ENCODE measurements around the gene FOXD2. TPM values are rescaled to one million over a fixed set of nuclear protein-coding genes. Genes with fewer than 3 reads are reported as not detected.

Gene FOXD2
- polyA plus RNA-seq, 3 donors: 0.03 to 0.11 TPM; not detected in 1

GRCh38 chr1:47483651-47484050, 45.8 kb downstream of the FOXD2 start:
- Histone ChIP-seq H4K20me1 (ENCODE audit: insufficient read depth, low read length) (no peaks in the 10 kb centered on the region), H3K9ac (ENCODE audit: insufficient read depth, low read length, poor library complexity, severe bottlenecking) (no peak overlapping the region), H3K27ac (ENCODE audit: low read depth in 1 of 2, low read length in 2 of 2) (no peak overlapping the region), H3K36me3 (replicated peaks in 1 of 2; ENCODE audit: control insufficient read depth in 1 of 2, insufficient read depth in 2 of 2, low read length in 2 of 2) (no peaks in the 10 kb centered on the region), H3K79me2 (ENCODE audit: insufficient read depth, low read length) (no peaks in the 10 kb centered on the region), H3K27me3 (ENCODE audit: control insufficient read depth in 2 of 2, insufficient read depth in 2 of 2, low read length in 2 of 2) (no peaks in the 10 kb centered on the region), H3K4me1 (ENCODE audit: control insufficient read depth in 1 of 2, insufficient read depth in 2 of 2, low read length in 2 of 2) (no peaks in the 10 kb centered on the region), H2AFZ (ENCODE audit: insufficient read depth, low read depth, low read length, poor library complexity, severe bottlenecking) (no peak overlapping the region), H3K9me3 (replicated peaks in 1 of 2; ENCODE audit: control insufficient read depth in 1 of 2, insufficient read depth in 1 of 2, low read length in 2 of 2) (no peaks in the 10 kb centered on the region), H3K4me3 (replicated peaks in 1 of 3; ENCODE audit: low read depth in 2 of 3, low read length in 3 of 3) (no peak overlapping the region), H3K4me2 (replicated peaks; ENCODE audit: extremely low read depth, low read length, poor library complexity, severe bottlenecking) (no peak overlapping the region)
- Mint-ChIP-seq H3K4me1 (peaks cover 6% of the 10 kb centered on the region), H3K27me3 (ENCODE audit: low read depth in 3 of 3) (peaks cover 2 to 11% (median 4%) of the 10 kb centered on the region in 3 donors), H3K4me3 (no peak overlapping the region), H3K27ac (no peak overlapping the region), H3K36me3 (no peaks in the 10 kb centered on the region), H3K9me3 (no peaks in the 10 kb centered on the region)
- 94% methylated on average over 5 of the region's 5 CpGs for WGBS (ENCODE audit: insufficient coverage)
- intact Hi-C loops (cut with micrococcal nuclease): no loop called here
- DNase-seq: no peak
- no peak for TF ChIP-seq CTCF (IDR thresholded peaks at IDR 0.05)

- Histone ChIP-seq H3K36me3 (replicated peaks in 1 of 2; ENCODE audit: control insufficient read depth in 1 of 2, insufficient read depth in 2 of 2, low read length in 2 of 2) (no peaks in the 10 kb centered on the region), H3K4me3 (replicated peaks in 1 of 3; ENCODE audit: low read depth in 2 of 3, low read length in 3 of 3) (no peak overlapping the region), H3K27ac (ENCODE audit: low read depth in 1 of 2, low read length in 2 of 2) (no peak overlapping the region), H3K9ac (ENCODE audit: insufficient read depth, low read length, poor library complexity, severe bottlenecking) (no peak overlapping the region), H3K79me2 (ENCODE audit: insufficient read depth, low read length) (no peaks in the 10 kb centered on the region), H2AFZ (ENCODE audit: insufficient read depth, low read depth, low read length, poor library complexity, severe bottlenecking) (no peak overlapping the region), H4K20me1 (ENCODE audit: insufficient read depth, low read length) (no peaks in the 10 kb centered on the region), H3K9me3 (replicated peaks in 1 of 2; ENCODE audit: control insufficient read depth in 1 of 2, insufficient read depth in 1 of 2, low read length in 2 of 2) (no peaks in the 10 kb centered on the region), H3K4me1 (ENCODE audit: control insufficient read depth in 1 of 2, insufficient read depth in 2 of 2, low read length in 2 of 2) (no peaks in the 10 kb centered on the region), H3K27me3 (ENCODE audit: control insufficient read depth in 2 of 2, insufficient read depth in 2 of 2, low read length in 2 of 2) (no peaks in the 10 kb centered on the region), H3K4me2 (replicated peaks; ENCODE audit: extremely low read depth, low read length, poor library complexity, severe bottlenecking) (no peak overlapping the region)
- Mint-ChIP-seq H3K27ac (no peak overlapping the region), H3K9me3 (no peaks in the 10 kb centered on the region), H3K27me3 (ENCODE audit: low read depth in 3 of 3) (peaks cover 3 to 7% (median 7%) of the 10 kb centered on the region in 3 donors), H3K4me1 (peaks cover 6% of the 10 kb centered on the region), H3K36me3 (no peaks in the 10 kb centered on the region), H3K4me3 (no peak overlapping the region)
- TF ChIP-seq CTCF (IDR thresholded peaks at IDR 0.05): no peak
- 100% methylated on average over 1 of the region's 3 CpGs for WGBS (ENCODE audit: insufficient coverage)
- DNase-seq: no peak
- intact Hi-C loops (cut with micrococcal nuclease): no loop called here
Measured at GRCh38 chr1:47485817-47486216, 48.0 kb downstream of the FOXD2 start.
